GM21515 (cell line): ENCODE measurements around the gene SUSD1.
"Not testable (repeated sequence)": the region's sequence is repeated elsewhere in the genome, so short reads cannot be mapped to it uniquely, and the experiment has no call there.

ENCODE experiments used
- ATAC-seq: cut with Tn5 transposase; IDR thresholded peaks from one replicate; pipeline ENCODE4 v1.9.1; 2021; ENCODE audit not compliant: unreplicated experiment

Gene SUSD1

GRCh38 chr9:112104401-112104800 is 70.7 kb downstream of the SUSD1 start:
- no peak for ATAC-seq

- ATAC-seq: no peak
These were observed 71.7 kb downstream of the SUSD1 start for GRCh38 chr9:112103405-112103804.

- no peak for ATAC-seq
These were observed 77.1 kb downstream of the SUSD1 start for GRCh38 chr9:112097712-112098688.

- ATAC-seq: no peak
These were observed 80.0 kb downstream of the SUSD1 start for GRCh38 chr9:112094948-112095681.

- no peak for ATAC-seq
These were observed 80.9 kb downstream of the SUSD1 start for GRCh38 chr9:112094241-112094640.

GRCh38 chr9:112093870-112094216 is 81.3 kb downstream of the SUSD1 start:
- no peak for ATAC-seq

- no peak for ATAC-seq
These were observed 81.8 kb downstream of the SUSD1 start for GRCh38 chr9:112093147-112093869.

- no peak for ATAC-seq
These were observed 83.3 kb downstream of the SUSD1 start for GRCh38 chr9:112091810-112092209.

GRCh38 chr9:112087506-112087905 is 87.6 kb downstream of the SUSD1 start:
- no peak for ATAC-seq

- ATAC-seq: no peak
These were observed 88.5 kb downstream of the SUSD1 start for GRCh38 chr9:112086627-112087026.

GRCh38 chr9:112084907-112085306 is 90.2 kb downstream of the SUSD1 start:
- ATAC-seq: no peak

- ATAC-seq: no peak
These were observed 90.8 kb downstream of the SUSD1 start for GRCh38 chr9:112084334-112084733.

- no peak for ATAC-seq
These were observed 93.0 kb downstream of the SUSD1 start for GRCh38 chr9:112081918-112082729.

GRCh38 chr9:112080831-112081542 is 94.1 kb downstream of the SUSD1 start:
- ATAC-seq: no peak

GRCh38 chr9:112078432-112078831 is 96.7 kb downstream of the SUSD1 start:
- no peak for ATAC-seq

- no peak for ATAC-seq
These were observed 98.3 kb downstream of the SUSD1 start for GRCh38 chr9:112076814-112077213.

- no peak for ATAC-seq
These were observed 100.1 kb downstream of the SUSD1 start for GRCh38 chr9:112075009-112075378.

GRCh38 chr9:112074250-112075008 is 100.7 kb downstream of the SUSD1 start:
- ATAC-seq: no peak

- not testable (repeated sequence) for ATAC-seq
These were observed 101.4 kb downstream of the SUSD1 start for GRCh38 chr9:112073639-112074173.
